Central memory CD4-positive, alpha-beta T cell (primary cell): Measurements from ENCODE around the gene ZNF57.
A peak's percentile ranks its signal among the peaks of the same experiment; 100 is the strongest.
"Not testable (repeated sequence)": the region's sequence is repeated elsewhere in the genome, so short reads cannot be mapped to it uniquely, and the experiment has no call there.

Experiments used
- DNase-seq: peaks from one replicate; pipeline ENCODE4 v3.0.0; 2022

ZNF57 gene

GRCh38 chr19:2960120-2960519, 59.4 kb downstream of the ZNF57 start:
- no peak for DNase-seq

DNA sequence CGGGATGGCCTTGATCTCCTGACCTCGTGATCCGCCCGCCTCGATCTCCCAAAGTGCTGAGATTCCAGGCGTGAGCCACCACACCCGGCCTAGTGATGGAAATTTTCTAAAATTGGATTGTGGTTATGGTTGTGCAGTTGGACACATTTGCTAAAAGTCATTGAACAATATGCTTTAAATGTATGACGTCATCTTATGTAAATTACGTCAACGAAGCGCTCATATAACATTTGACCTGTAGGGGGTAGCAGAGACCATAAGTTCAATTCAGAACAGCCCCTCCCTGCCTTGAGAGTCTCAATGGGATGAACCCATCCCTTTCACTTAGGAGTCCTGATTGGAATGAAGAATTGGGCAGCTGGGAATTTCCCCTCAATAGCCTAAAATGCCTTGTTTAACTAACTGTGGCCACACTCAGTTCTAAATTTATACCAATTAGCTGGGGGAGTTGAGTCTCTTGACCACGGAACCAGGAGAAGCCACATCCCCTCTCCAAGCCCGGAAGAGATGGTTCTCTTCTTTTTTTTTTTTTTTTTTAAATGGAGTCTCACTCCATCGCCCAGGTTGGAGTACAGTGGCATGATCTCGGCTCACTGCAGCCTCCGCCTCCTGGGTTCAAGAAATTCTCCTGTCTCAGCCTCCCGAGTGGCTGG, 61.4 kb downstream of the ZNF57 start:
- DNase-seq, result peak; percentile 74

GRCh38 chr19:2963122-2963521, 62.4 kb downstream of the ZNF57 start:
- no peak for DNase-seq

DNA sequence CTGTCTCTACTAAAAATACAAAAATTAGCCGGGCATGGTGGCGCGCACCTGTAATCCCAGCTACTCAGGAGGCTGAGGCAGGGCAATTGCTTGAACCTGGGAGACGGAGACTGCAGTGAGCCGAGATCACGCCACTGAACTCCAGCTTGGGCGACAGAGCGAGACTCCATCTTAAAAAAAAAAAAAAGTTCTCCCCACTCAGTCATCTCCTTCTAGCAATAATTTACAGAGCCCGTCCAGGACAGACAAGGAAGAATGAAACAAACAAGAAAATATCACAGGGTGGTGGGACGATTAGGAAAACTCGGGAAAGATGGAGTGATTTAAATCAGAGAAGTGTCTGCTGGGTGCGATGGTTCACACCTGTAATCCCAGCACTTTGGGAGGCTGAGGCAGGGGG, 62.9 kb downstream of the ZNF57 start:
- not testable (repeated sequence) for DNase-seq

DNA sequence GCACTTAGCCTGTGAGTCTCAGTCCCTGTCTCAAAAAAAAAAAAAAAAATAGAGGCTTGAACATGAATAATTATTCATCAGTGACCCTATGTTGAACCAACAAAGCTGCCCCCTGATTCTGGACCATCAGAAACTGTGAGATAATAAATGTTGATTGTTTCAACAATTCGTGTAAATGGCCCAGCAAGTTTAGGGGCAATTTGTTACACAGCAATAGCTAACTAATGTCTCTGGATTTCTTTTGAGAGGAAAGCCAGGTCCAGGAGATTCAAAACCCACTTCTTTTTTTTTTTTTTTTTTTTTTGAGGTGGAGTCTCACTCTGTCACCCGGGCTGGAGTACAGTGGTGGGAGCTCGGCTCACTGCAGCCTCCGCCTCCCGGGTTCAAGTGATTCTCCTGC, 64.1 kb downstream of the ZNF57 start:
- DNase-seq, result no peak

- no peak for DNase-seq
Observed at GRCh38 chr19:2967972-2968371, 67.2 kb downstream of the ZNF57 start.
